ENCODE measurements around the gene ANGEL2.

Gene ANGEL2

GRCh38 chr1:212981025-212981495 lies 34.6 kb downstream of the ANGEL2 start:
- Histone ChIP-seq H3K4me1 (ENCODE audit: control insufficient read depth, insufficient read depth, low read length) (peaks cover 8% of the 10 kb centered on the region), H3K9ac (ENCODE audit: low read depth, low read length) (no peak overlapping the region), H3K36me3 (ENCODE audit: control insufficient read depth, insufficient read depth, low read length) (peaks cover 49% of the 10 kb centered on the region), H3K9me3 (ENCODE audit: control insufficient read depth, insufficient read depth, low read length) (no peaks in the 10 kb centered on the region), H3K27me3 (ENCODE audit: control insufficient read depth, insufficient read depth, low read length) (no peaks in the 10 kb centered on the region), H3K4me3 (ENCODE audit: low read depth, low read length) (no peak overlapping the region)

- Histone ChIP-seq H3K36me3 (ENCODE audit: control insufficient read depth, insufficient read depth, low read length) (peaks cover 57% of the 10 kb centered on the region), H3K4me3 (ENCODE audit: low read depth, low read length) (no peak overlapping the region), H3K9ac (ENCODE audit: low read depth, low read length) (no peak overlapping the region), H3K9me3 (ENCODE audit: control insufficient read depth, insufficient read depth, low read length) (no peaks in the 10 kb centered on the region), H3K4me1 (ENCODE audit: control insufficient read depth, insufficient read depth, low read length) (peaks cover 8% of the 10 kb centered on the region), H3K27me3 (ENCODE audit: control insufficient read depth, insufficient read depth, low read length) (no peaks in the 10 kb centered on the region)
These were observed 35.4 kb downstream of the ANGEL2 start for GRCh38 chr1:212980123-212980785.

GRCh38 chr1:212979340-212980122 lies 36.1 kb downstream of the ANGEL2 start:
- Histone ChIP-seq H3K9ac (ENCODE audit: low read depth, low read length) (no peak overlapping the region), H3K4me1 (ENCODE audit: control insufficient read depth, insufficient read depth, low read length) (peaks cover 8% of the 10 kb centered on the region), H3K36me3 (ENCODE audit: control insufficient read depth, insufficient read depth, low read length) (peaks cover 64% of the 10 kb centered on the region), H3K9me3 (ENCODE audit: control insufficient read depth, insufficient read depth, low read length) (no peaks in the 10 kb centered on the region), H3K4me3 (ENCODE audit: low read depth, low read length) (no peak overlapping the region), H3K27me3 (ENCODE audit: control insufficient read depth, insufficient read depth, low read length) (no peaks in the 10 kb centered on the region)

GRCh38 chr1:212977781-212978645 lies 37.7 kb downstream of the ANGEL2 start:
- Histone ChIP-seq H3K27me3 (ENCODE audit: control insufficient read depth, insufficient read depth, low read length) (no peaks in the 10 kb centered on the region), H3K4me1 (ENCODE audit: control insufficient read depth, insufficient read depth, low read length) (peaks cover 8% of the 10 kb centered on the region), H3K9me3 (ENCODE audit: control insufficient read depth, insufficient read depth, low read length) (no peaks in the 10 kb centered on the region), H3K4me3 (ENCODE audit: low read depth, low read length) (no peak overlapping the region), H3K9ac (ENCODE audit: low read depth, low read length) (no peak overlapping the region), H3K36me3 (ENCODE audit: control insufficient read depth, insufficient read depth, low read length) (peaks cover 78% of the 10 kb centered on the region)

- Histone ChIP-seq H3K36me3 (ENCODE audit: control insufficient read depth, insufficient read depth, low read length) (peaks cover 87% of the 10 kb centered on the region), H3K4me1 (ENCODE audit: control insufficient read depth, insufficient read depth, low read length) (peaks cover 5% of the 10 kb centered on the region), H3K9ac (ENCODE audit: low read depth, low read length) (no peak overlapping the region), H3K27me3 (ENCODE audit: control insufficient read depth, insufficient read depth, low read length) (no peaks in the 10 kb centered on the region), H3K9me3 (ENCODE audit: control insufficient read depth, insufficient read depth, low read length) (no peaks in the 10 kb centered on the region), H3K4me3 (ENCODE audit: low read depth, low read length) (no peak overlapping the region)
These were observed 39.1 kb downstream of the ANGEL2 start for GRCh38 chr1:212976586-212976985.

GRCh38 chr1:212975111-212975918 lies 40.4 kb downstream of the ANGEL2 start:
- no peak overlapping the region for H3K9ac ChIP-seq (ENCODE audit: low read depth, low read length)

GRCh38 chr1:212974711-212975110 lies 41.0 kb downstream of the ANGEL2 start:
- H3K36me3 ChIP-seq (ENCODE audit: control insufficient read depth, insufficient read depth, low read length): peaks cover 95% of the 10 kb centered on the region
- H3K4me1 ChIP-seq (ENCODE audit: control insufficient read depth, insufficient read depth, low read length): peaks cover 3% of the 10 kb centered on the region

More at GRCh38 chr1:212975111-212975918, 40.4 kb downstream of the ANGEL2 start:
- Histone ChIP-seq H3K9me3 (ENCODE audit: control insufficient read depth, insufficient read depth, low read length) (no peaks in the 10 kb centered on the region), H3K4me1 (ENCODE audit: control insufficient read depth, insufficient read depth, low read length) (peaks cover 3% of the 10 kb centered on the region), H3K36me3 (ENCODE audit: control insufficient read depth, insufficient read depth, low read length) (peaks cover 93% of the 10 kb centered on the region), H3K27me3 (ENCODE audit: control insufficient read depth, insufficient read depth, low read length) (no peaks in the 10 kb centered on the region), H3K4me3 (ENCODE audit: low read depth, low read length) (no peak overlapping the region)

GRCh38 chr1:212973899-212974298 lies 41.8 kb downstream of the ANGEL2 start:
- Histone ChIP-seq H3K4me3 (ENCODE audit: low read depth, low read length) (no peak overlapping the region), H3K27me3 (ENCODE audit: control insufficient read depth, insufficient read depth, low read length) (no peaks in the 10 kb centered on the region), H3K9me3 (ENCODE audit: control insufficient read depth, insufficient read depth, low read length) (no peaks in the 10 kb centered on the region), H3K36me3 (ENCODE audit: control insufficient read depth, insufficient read depth, low read length) (peaks cover 89% of the 10 kb centered on the region), H3K9ac (ENCODE audit: low read depth, low read length) (no peak overlapping the region), H3K4me1 (ENCODE audit: control insufficient read depth, insufficient read depth, low read length) (no peaks in the 10 kb centered on the region)

More at GRCh38 chr1:212974711-212975110, 41.0 kb downstream of the ANGEL2 start:
- no peak overlapping the region for H3K9ac ChIP-seq (ENCODE audit: low read depth, low read length)
- H3K27me3 ChIP-seq (ENCODE audit: control insufficient read depth, insufficient read depth, low read length): no peaks in the 10 kb centered on the region
- H3K9me3 ChIP-seq (ENCODE audit: control insufficient read depth, insufficient read depth, low read length): no peaks in the 10 kb centered on the region
- no peak overlapping the region for H3K4me3 ChIP-seq (ENCODE audit: low read depth, low read length)

GRCh38 chr1:212973426-212973825 lies 42.2 kb downstream of the ANGEL2 start:
- Histone ChIP-seq H3K4me3 (ENCODE audit: low read depth, low read length) (no peak overlapping the region), H3K27me3 (ENCODE audit: control insufficient read depth, insufficient read depth, low read length) (no peaks in the 10 kb centered on the region), H3K4me1 (ENCODE audit: control insufficient read depth, insufficient read depth, low read length) (no peaks in the 10 kb centered on the region), H3K9me3 (ENCODE audit: control insufficient read depth, insufficient read depth, low read length) (no peaks in the 10 kb centered on the region), H3K36me3 (ENCODE audit: control insufficient read depth, insufficient read depth, low read length) (peaks cover 90% of the 10 kb centered on the region), H3K9ac (ENCODE audit: low read depth, low read length) (no peak overlapping the region)

GRCh38 chr1:212971312-212971711 lies 44.4 kb downstream of the ANGEL2 start:
- Histone ChIP-seq H3K27me3 (ENCODE audit: control insufficient read depth, insufficient read depth, low read length) (no peaks in the 10 kb centered on the region), H3K4me3 (ENCODE audit: low read depth, low read length) (no peak overlapping the region), H3K36me3 (ENCODE audit: control insufficient read depth, insufficient read depth, low read length) (peaks cover 89% of the 10 kb centered on the region)

GRCh38 chr1:212970085-212970484 lies 45.6 kb downstream of the ANGEL2 start:
- Histone ChIP-seq H3K27me3 (ENCODE audit: control insufficient read depth, insufficient read depth, low read length) (no peaks in the 10 kb centered on the region), H3K9me3 (ENCODE audit: control insufficient read depth, insufficient read depth, low read length) (no peaks in the 10 kb centered on the region), H3K9ac (ENCODE audit: low read depth, low read length) (no peak overlapping the region), H3K36me3 (ENCODE audit: control insufficient read depth, insufficient read depth, low read length) (peaks cover 86% of the 10 kb centered on the region), H3K4me3 (ENCODE audit: low read depth, low read length) (no peak overlapping the region), H3K4me1 (ENCODE audit: control insufficient read depth, insufficient read depth, low read length) (peaks cover 12% of the 10 kb centered on the region)

More at GRCh38 chr1:212971312-212971711, 44.4 kb downstream of the ANGEL2 start:
- H3K9ac ChIP-seq (ENCODE audit: low read depth, low read length): no peak overlapping the region
- H3K9me3 ChIP-seq (ENCODE audit: control insufficient read depth, insufficient read depth, low read length): no peaks in the 10 kb centered on the region
- peaks cover 12% of the 10 kb centered on the region for H3K4me1 ChIP-seq (ENCODE audit: control insufficient read depth, insufficient read depth, low read length)

Data from iPS-15b (cell line).